MM.1S (cell line): ENCODE measurements around the gene OR2H1.

Source experiments
- EZH2phosphoT487 ChIP-seq: fragments of 300-600 bp; sonication (generic); IDR thresholded peaks from 2 replicates; pipeline ENCODE4 v1.6.1; 2018; ENCODE audit warnings: antibody characterized with exemption, low read length
- TF ChIP-seq, protein P1 (sequence below): fragments of 300-600 bp; sonication (generic); IDR thresholded peaks from 2 replicates; pipeline ENCODE4 v1.5.1; 2016; ENCODE audit warnings: antibody characterized with exemption, low read length, mixed read lengths

DNA sequence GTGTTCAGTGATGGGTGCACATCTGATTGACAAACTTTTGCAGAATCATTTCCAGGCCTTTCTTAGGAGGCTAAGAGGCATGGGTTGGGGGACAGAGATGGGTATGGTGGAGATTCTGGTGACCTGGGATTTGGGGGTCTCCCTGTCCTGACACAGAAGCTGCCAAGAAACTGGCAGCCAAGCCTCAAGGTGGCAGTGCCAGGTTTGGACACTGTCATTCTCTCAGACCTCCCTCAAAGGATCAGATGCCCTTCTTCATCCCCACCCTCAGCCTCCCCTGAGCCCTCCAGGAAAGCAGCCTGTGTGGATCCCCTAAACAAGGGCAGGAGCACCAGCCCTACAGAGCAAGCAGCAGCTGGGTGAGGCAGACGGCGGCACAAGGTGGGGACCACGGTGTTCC is 48.9 kb downstream of the OR2H1 start:
- TF ChIP-seq, protein P1, sequence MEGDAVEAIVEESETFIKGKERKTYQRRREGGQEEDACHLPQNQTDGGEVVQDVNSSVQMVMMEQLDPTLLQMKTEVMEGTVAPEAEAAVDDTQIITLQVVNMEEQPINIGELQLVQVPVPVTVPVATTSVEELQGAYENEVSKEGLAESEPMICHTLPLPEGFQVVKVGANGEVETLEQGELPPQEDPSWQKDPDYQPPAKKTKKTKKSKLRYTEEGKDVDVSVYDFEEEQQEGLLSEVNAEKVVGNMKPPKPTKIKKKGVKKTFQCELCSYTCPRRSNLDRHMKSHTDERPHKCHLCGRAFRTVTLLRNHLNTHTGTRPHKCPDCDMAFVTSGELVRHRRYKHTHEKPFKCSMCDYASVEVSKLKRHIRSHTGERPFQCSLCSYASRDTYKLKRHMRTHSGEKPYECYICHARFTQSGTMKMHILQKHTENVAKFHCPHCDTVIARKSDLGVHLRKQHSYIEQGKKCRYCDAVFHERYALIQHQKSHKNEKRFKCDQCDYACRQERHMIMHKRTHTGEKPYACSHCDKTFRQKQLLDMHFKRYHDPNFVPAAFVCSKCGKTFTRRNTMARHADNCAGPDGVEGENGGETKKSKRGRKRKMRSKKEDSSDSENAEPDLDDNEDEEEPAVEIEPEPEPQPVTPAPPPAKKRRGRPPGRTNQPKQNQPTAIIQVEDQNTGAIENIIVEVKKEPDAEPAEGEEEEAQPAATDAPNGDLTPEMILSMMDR = no peak
- no peak for TF ChIP-seq EZH2phosphoT487
